Neural cell (in vitro differentiated cells): ENCODE results near the gene ITGA11.

ENCODE experiments used
- CTCF ChIP-seq: fragments of 450-650 bp; IDR thresholded peaks from 2 replicates; pipeline ENCODE4 v1.5.1; 2014; ENCODE audit warnings: antibody characterized with exemption, mild to moderate bottlenecking, moderate library complexity; ENCODE audit not compliant: poor library complexity, severe bottlenecking
- MXI1 ChIP-seq: fragments of 450-650 bp; conservative IDR thresholded peaks from 2 replicates; pipeline ENCODE4 v1.6.1; 2014; ENCODE audit warnings: antibody characterized with exemption, mild to moderate bottlenecking; ENCODE audit not compliant: poor library complexity, severe bottlenecking
- POLR2AphosphoS5 ChIP-seq: IDR thresholded peaks from 2 replicates; pipeline ENCODE4 v1.6.1; 2012

- no peak for TF ChIP-seq POLR2AphosphoS5
- TF ChIP-seq CTCF: no peak
- TF ChIP-seq MXI1: no peak
Observed at GRCh38 chr15:68360721-68361120, 71.2 kb downstream of the ITGA11 start.
